Measurements from ENCODE around the gene S1PR2. TPM values are rescaled to one million over a fixed set of nuclear protein-coding genes. Genes with fewer than 3 reads are reported as not detected.
"Not testable (repeated sequence)": the region's sequence is repeated elsewhere in the genome, so short reads cannot be mapped to it uniquely, and the experiment has no call there.

Gene S1PR2
- total and polyA plus RNA-seq, 9 donors, result 3.6 to 25.9 (median 7.0) TPM

DNA sequence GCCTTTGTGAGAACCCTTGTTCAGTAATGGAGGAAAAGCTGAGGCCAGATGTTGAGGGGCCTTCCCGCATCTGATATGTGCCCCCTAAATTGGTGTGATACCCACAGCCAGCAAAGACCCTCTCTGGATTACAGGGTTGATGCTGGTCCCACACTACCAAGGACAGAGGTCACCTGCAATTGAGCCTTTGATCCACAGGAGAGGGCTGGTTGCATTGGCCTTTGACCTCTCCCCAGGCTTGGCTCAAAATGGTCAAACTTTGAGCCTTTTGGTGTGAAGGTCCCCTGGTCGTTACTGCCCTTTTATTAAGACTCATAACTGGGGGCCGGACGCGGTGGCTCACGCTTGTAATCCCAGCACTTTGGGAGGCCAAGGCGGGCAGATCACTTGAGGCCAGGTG is 12.5 kb upstream of the S1PR2 start:
- Histone ChIP-seq H3K36me3 (no peaks in the 10 kb centered on the region), H3K27ac (no peak overlapping the region), H3K4me1 (ENCODE audit: insufficient read depth) (no peaks in the 10 kb centered on the region), H3K27me3 (no peaks in the 10 kb centered on the region), H3K4me3 (no peak overlapping the region), H3K9me3 (no peaks in the 10 kb centered on the region)
- no peak for DNase-seq
- intact Hi-C loops (cut with DNase I), result loop anchor here in 2 of 4 donors (10.0 kb wide), 2 partner anchors 129 to 139 kb away; partner anchors contain the start of genes ANGPTL6 (in 1 of the 2), EIF3G (in 1 of the 2), P2RY11 (in 1 of the 2) and PPAN (in 1 of the 2)
- WGBS, 3 donors, result 92 to 93% (median 93%) methylated on average over 7 of the region's 7 CpGs
- TF ChIP-seq, protein P1, sequence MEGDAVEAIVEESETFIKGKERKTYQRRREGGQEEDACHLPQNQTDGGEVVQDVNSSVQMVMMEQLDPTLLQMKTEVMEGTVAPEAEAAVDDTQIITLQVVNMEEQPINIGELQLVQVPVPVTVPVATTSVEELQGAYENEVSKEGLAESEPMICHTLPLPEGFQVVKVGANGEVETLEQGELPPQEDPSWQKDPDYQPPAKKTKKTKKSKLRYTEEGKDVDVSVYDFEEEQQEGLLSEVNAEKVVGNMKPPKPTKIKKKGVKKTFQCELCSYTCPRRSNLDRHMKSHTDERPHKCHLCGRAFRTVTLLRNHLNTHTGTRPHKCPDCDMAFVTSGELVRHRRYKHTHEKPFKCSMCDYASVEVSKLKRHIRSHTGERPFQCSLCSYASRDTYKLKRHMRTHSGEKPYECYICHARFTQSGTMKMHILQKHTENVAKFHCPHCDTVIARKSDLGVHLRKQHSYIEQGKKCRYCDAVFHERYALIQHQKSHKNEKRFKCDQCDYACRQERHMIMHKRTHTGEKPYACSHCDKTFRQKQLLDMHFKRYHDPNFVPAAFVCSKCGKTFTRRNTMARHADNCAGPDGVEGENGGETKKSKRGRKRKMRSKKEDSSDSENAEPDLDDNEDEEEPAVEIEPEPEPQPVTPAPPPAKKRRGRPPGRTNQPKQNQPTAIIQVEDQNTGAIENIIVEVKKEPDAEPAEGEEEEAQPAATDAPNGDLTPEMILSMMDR (IDR thresholded peaks at IDR 0.05), result no peak
- TF ChIP-seq POLR2A (IDR thresholded peaks at IDR 0.05) (no peak), EP300 (IDR thresholded peaks at IDR 0.05) (no peak)

DNA sequence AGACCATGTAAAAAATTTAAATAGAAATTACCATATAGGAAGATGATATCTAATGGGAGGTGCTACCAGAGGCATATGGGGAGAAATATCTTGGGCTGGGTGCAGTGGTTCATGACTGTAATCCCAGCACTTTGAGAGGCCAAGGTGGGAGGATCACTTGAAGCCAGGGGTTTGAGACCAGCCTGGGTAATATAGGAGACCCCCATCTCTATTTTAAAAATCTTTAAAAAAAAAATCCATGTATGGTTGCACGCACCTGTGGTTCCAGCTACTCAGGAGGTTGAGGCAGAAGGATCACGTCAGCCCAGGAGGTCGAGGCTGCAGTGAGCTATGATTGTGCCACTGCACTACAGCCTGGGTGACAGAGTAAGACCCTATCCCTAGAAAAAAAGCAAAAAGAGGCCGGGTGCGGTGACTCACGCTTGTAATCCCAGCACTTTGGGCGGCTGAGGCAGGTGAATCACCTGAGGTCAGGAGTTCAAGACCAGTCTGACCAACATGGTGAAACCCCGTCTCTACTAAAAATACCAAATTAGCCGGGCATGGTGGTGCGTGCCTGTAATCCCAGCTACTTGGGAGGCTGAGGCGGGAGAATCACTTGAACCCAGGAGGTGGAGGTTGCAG is 10.8 kb upstream of the S1PR2 start:
- not testable (repeated sequence) for H3K4me3 ChIP-seq; H3K36me3 ChIP-seq; DNase-seq; H3K4me1 ChIP-seq (ENCODE audit: insufficient read depth); H3K9me3 ChIP-seq; H3K27ac ChIP-seq; H3K27me3 ChIP-seq
- WGBS, 3 donors, result 92 to 97% (median 94%) methylated on average over 11 of the region's 11 CpGs
- intact Hi-C loops (cut with DNase I), result loop anchor here in 2 of 4 donors (10.0 kb wide), 2 partner anchors 127 to 137 kb away; partner anchors contain the start of genes ANGPTL6 (in 1 of the 2), EIF3G (in 1 of the 2), P2RY11 (in 1 of the 2) and PPAN (in 1 of the 2)

DNA sequence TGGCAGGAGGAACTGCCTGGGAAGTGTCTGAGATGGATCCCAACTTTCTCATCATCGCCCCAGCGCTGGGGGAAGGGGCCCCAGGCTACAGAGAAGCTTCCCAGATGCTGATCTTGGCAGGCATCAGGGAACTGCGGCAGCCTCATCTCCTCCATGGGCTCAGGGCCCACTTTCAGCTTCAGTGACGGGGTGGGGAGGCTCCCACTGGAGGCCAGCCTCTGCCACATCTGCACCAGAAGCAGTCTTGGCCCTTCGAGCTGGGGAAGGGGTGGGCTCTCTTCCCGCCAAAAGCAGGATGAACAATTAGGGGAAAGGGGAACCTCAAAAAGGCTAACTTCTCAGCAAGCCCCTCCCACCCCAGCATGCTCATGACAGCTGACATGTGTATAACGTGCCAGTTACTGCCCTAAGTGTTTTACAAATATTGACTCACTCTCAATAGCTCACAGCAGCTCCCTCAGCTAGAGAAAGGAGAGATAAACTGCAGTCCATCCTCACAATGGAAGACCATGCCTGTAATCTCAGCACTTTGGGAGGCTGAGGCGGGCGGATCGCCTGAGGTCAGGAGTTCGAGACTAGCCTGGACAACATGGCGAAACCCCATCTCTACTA is 7.1 kb upstream of the S1PR2 start:
- Histone ChIP-seq H3K27me3 (no peaks in the 10 kb centered on the region), H3K36me3 (no peaks in the 10 kb centered on the region), H3K4me3 (no peak overlapping the region), H3K9me3 (no peaks in the 10 kb centered on the region), H3K27ac (no peak overlapping the region), H3K4me1 (ENCODE audit: insufficient read depth) (no peaks in the 10 kb centered on the region)
- intact Hi-C loops (cut with DNase I), result no loop called here
- WGBS, 3 donors, result 35 to 44% (median 40%) methylated on average over 12 of the region's 12 CpGs
- TF ChIP-seq POLR2A (IDR thresholded peaks at IDR 0.05) (no peak), EP300 (IDR thresholded peaks at IDR 0.05) (no peak)
- TF ChIP-seq, protein P1 (IDR thresholded peaks at IDR 0.05), result no peak
- peak in 2 of 5 donors; percentile 54 to 61 for DNase-seq

DNA sequence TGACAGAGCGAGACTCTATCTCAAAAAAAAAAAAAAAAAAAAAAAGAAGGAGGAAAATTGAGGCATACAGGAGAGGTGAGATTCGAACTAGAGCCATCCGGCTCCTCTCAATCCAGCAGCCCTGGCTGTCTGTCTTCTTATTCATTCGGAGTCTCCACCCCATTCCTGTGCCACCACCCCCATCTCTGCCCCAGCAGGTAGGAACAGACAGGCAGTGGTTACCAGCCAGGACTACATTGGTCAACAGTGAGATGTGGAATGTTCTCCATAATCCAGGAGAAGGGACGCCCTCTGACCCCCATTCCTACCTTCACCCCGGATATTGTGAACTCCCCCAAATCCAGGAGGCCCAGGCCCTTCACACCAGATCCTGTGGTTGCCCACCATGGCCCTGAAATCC is 6.6 kb upstream of the S1PR2 start:
- 76 to 84% (median 80%) methylated on average over 6 of the region's 6 CpGs for WGBS, 3 donors
- Histone ChIP-seq H3K36me3 (no peaks in the 10 kb centered on the region), H3K27me3 (no peaks in the 10 kb centered on the region), H3K27ac (no peak overlapping the region), H3K9me3 (no peaks in the 10 kb centered on the region), H3K4me1 (ENCODE audit: insufficient read depth) (no peaks in the 10 kb centered on the region), H3K4me3 (no peak overlapping the region)
- intact Hi-C loops (cut with DNase I), result no loop called here
- no peak for DNase-seq
- no peak for TF ChIP-seq EP300 (IDR thresholded peaks at IDR 0.05)
- no peak for TF ChIP-seq POLR2A (IDR thresholded peaks at IDR 0.05)
- TF ChIP-seq, protein P1 (IDR thresholded peaks at IDR 0.05), result no peak

DNA sequence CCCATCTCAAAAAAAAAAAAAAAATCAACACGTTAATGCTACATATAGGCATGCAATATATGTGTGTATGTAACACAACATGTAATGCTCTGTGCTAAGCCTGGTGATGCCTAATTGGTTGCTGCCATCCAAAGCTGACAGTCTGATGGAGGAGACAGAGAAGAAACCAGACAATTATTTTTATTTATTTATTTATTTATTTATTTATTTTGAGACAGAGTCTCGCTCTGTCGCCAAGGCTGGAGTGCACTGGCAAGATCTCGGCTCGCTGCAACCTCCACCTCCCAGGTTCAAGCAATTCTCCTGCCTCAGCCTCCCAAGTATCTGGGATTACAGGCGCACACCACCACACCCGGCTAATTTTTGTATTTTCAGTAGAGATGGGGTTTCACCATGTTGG is 4.3 kb upstream of the S1PR2 start:
- H3K4me3 ChIP-seq; DNase-seq; H3K4me1 ChIP-seq (ENCODE audit: insufficient read depth); H3K27ac ChIP-seq; intact Hi-C loops (cut with DNase I); H3K36me3 ChIP-seq; H3K27me3 ChIP-seq; H3K9me3 ChIP-seq: not testable (repeated sequence)
- 91 to 97% (median 95%) methylated on average over 7 of the region's 7 CpGs for WGBS, 3 donors

All from ovary (tissue), 9 donors.